ENCODE results near the gene PHF21B.

The PHF21B gene

GRCh38 chr22:45031629-45032403 lies 22.0 kb upstream of the PHF21B start:
- Histone ChIP-seq H3K79me1 (ENCODE audit: low read length) (no peaks in the 10 kb centered on the region), H3K4me2 (ENCODE audit: low read length) (no peak overlapping the region), H4K5ac (ENCODE audit: low read length) (no peak overlapping the region), H3K4me3 (ENCODE audit: low read length) (no peak overlapping the region), H2AK5ac (ENCODE audit: low read length) (no peak overlapping the region), H3K9ac (ENCODE audit: low read length) (no peak overlapping the region), H4K8ac (ENCODE audit: low read depth, low read length) (no peak overlapping the region), H3K4me1 (ENCODE audit: control insufficient read depth, low read depth, low read length) (no peaks in the 10 kb centered on the region), H2BK120ac (ENCODE audit: low read depth, low read length) (no peak overlapping the region), H3K23ac (ENCODE audit: low read length) (no peak overlapping the region), H2BK15ac (replicated peaks; ENCODE audit: low read depth) (no peak overlapping the region), H2BK5ac (ENCODE audit: low read length) (no peak overlapping the region), H3K27me3 (ENCODE audit: insufficient read depth, low read length, poor library complexity) (no peaks in the 10 kb centered on the region), H3K79me2 (ENCODE audit: control insufficient read depth, insufficient read depth, low read length) (no peaks in the 10 kb centered on the region), H3K18ac (ENCODE audit: low read length) (no peak overlapping the region), H3K36me3 (ENCODE audit: control insufficient read depth, insufficient read depth, low read length) (no peaks in the 10 kb centered on the region), H3K4ac (ENCODE audit: low read depth, low read length) (no peak overlapping the region), H3K27ac (ENCODE audit: low read depth, low read length) (no peak overlapping the region), H3K56ac (ENCODE audit: low read length) (no peak overlapping the region)
- no CpG with 5 or more reads among the region's 1 CpG for whole genome bisulfite sequencing (ENCODE audit: extremely low coverage, insufficient coverage, low lambda C conversion rate)
- DNase-seq: peak; percentile 41

DNA sequence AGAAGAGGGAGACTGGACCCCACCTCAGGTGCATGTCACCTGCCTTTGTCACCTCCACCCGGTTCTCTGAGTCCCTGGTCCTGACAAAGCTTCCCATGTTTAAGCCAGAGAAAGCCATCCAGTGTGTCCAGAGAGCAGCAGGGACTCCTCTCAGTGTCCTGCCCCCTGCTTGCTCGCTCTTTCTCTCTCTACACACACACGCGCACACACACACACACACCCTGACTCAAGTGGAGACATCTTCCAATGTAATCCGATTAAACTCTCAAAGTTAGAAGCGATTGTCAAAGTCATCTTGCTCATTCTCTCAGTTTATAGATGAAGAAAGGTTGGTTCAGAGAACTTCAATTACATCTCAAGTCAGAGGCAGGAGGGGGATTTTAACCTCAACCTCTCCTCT lies 19.7 kb upstream of the PHF21B start:
- no peaks in the 10 kb centered on the region for H3K36me3 ChIP-seq (ENCODE audit: control insufficient read depth, insufficient read depth, low read length)
- H3K4me2 ChIP-seq (ENCODE audit: low read length): no peak overlapping the region
- H3K27me3 ChIP-seq (ENCODE audit: insufficient read depth, low read length, poor library complexity): no peaks in the 10 kb centered on the region
- H4K5ac ChIP-seq (ENCODE audit: low read length): no peak overlapping the region
- DNase-seq: no peak
- H2BK5ac ChIP-seq (ENCODE audit: low read length): no peak overlapping the region
- no peak overlapping the region for H2BK120ac ChIP-seq (ENCODE audit: low read depth, low read length)
- no CpG with 5 or more reads among the region's 6 CpGs for WGBS (ENCODE audit: extremely low coverage, insufficient coverage, low lambda C conversion rate)
- H3K79me1 ChIP-seq (ENCODE audit: low read length): no peaks in the 10 kb centered on the region
- H3K27ac ChIP-seq (ENCODE audit: low read depth, low read length): no peak overlapping the region
- H2BK15ac ChIP-seq (replicated peaks; ENCODE audit: low read depth): no peak overlapping the region
- H3K4me3 ChIP-seq (ENCODE audit: low read length): no peak overlapping the region
- H3K56ac ChIP-seq (ENCODE audit: low read length): no peak overlapping the region
- H3K4ac ChIP-seq (ENCODE audit: low read depth, low read length): no peak overlapping the region
- no peak overlapping the region for H2AK5ac ChIP-seq (ENCODE audit: low read length)
- H3K79me2 ChIP-seq (ENCODE audit: control insufficient read depth, insufficient read depth, low read length): no peaks in the 10 kb centered on the region
- no peak overlapping the region for H3K18ac ChIP-seq (ENCODE audit: low read length)
- no peak overlapping the region for H3K23ac ChIP-seq (ENCODE audit: low read length)
- H3K9ac ChIP-seq (ENCODE audit: low read length): no peak overlapping the region
- no peak overlapping the region for H4K8ac ChIP-seq (ENCODE audit: low read depth, low read length)
- no peaks in the 10 kb centered on the region for H3K4me1 ChIP-seq (ENCODE audit: control insufficient read depth, low read depth, low read length)

- Histone ChIP-seq H3K27ac (ENCODE audit: low read depth, low read length) (no peak overlapping the region), H3K9ac (ENCODE audit: low read length) (no peak overlapping the region), H3K56ac (ENCODE audit: low read length) (no peak overlapping the region), H2BK120ac (ENCODE audit: low read depth, low read length) (no peak overlapping the region), H3K79me2 (ENCODE audit: control insufficient read depth, insufficient read depth, low read length) (no peaks in the 10 kb centered on the region), H3K79me1 (ENCODE audit: low read length) (no peaks in the 10 kb centered on the region), H2AK5ac (ENCODE audit: low read length) (no peak overlapping the region), H3K4me3 (ENCODE audit: low read length) (no peak overlapping the region), H3K18ac (ENCODE audit: low read length) (no peak overlapping the region), H4K5ac (ENCODE audit: low read length) (no peak overlapping the region), H4K8ac (ENCODE audit: low read depth, low read length) (no peak overlapping the region), H2BK5ac (ENCODE audit: low read length) (no peak overlapping the region), H3K4me2 (ENCODE audit: low read length) (no peak overlapping the region), H2BK15ac (replicated peaks; ENCODE audit: low read depth) (no peak overlapping the region), H3K4ac (ENCODE audit: low read depth, low read length) (no peak overlapping the region), H3K36me3 (ENCODE audit: control insufficient read depth, insufficient read depth, low read length) (no peaks in the 10 kb centered on the region), H3K23ac (ENCODE audit: low read length) (no peak overlapping the region), H3K4me1 (ENCODE audit: control insufficient read depth, low read depth, low read length) (no peaks in the 10 kb centered on the region), H3K27me3 (ENCODE audit: insufficient read depth, low read length, poor library complexity) (no peaks in the 10 kb centered on the region)
- no CpG with 5 or more reads among the region's 6 CpGs for WGBS (ENCODE audit: extremely low coverage, insufficient coverage, low lambda C conversion rate)
- no peak for DNase-seq
Measured at GRCh38 chr22:45026511-45026910, 16.7 kb upstream of the PHF21B start.

- H3K36me3 ChIP-seq (ENCODE audit: control insufficient read depth, insufficient read depth, low read length): no peaks in the 10 kb centered on the region
- H3K4me3 ChIP-seq (ENCODE audit: low read length): no peak overlapping the region
- H2BK5ac ChIP-seq (ENCODE audit: low read length): no peak overlapping the region
- no peak overlapping the region for H3K4me2 ChIP-seq (ENCODE audit: low read length)
- no peak overlapping the region for H2BK15ac ChIP-seq (replicated peaks; ENCODE audit: low read depth)
- no peak overlapping the region for H3K9ac ChIP-seq (ENCODE audit: low read length)
- H4K8ac ChIP-seq (ENCODE audit: low read depth, low read length): no peak overlapping the region
- no peak overlapping the region for H3K27ac ChIP-seq (ENCODE audit: low read depth, low read length)
- DNase-seq: no peak
- no peak overlapping the region for H3K4ac ChIP-seq (ENCODE audit: low read depth, low read length)
- H3K27me3 ChIP-seq (ENCODE audit: insufficient read depth, low read length, poor library complexity): no peaks in the 10 kb centered on the region
- H3K23ac ChIP-seq (ENCODE audit: low read length): no peak overlapping the region
- no peaks in the 10 kb centered on the region for H3K79me1 ChIP-seq (ENCODE audit: low read length)
- H2BK120ac ChIP-seq (ENCODE audit: low read depth, low read length): no peak overlapping the region
- no peak overlapping the region for H3K56ac ChIP-seq (ENCODE audit: low read length)
- H3K4me1 ChIP-seq (ENCODE audit: control insufficient read depth, low read depth, low read length): no peaks in the 10 kb centered on the region
- no peaks in the 10 kb centered on the region for H3K79me2 ChIP-seq (ENCODE audit: control insufficient read depth, insufficient read depth, low read length)
- no peak overlapping the region for H4K5ac ChIP-seq (ENCODE audit: low read length)
- H2AK5ac ChIP-seq (ENCODE audit: low read length): no peak overlapping the region
- WGBS (ENCODE audit: extremely low coverage, insufficient coverage, low lambda C conversion rate): no CpG with 5 or more reads among the region's 9 CpGs
- H3K18ac ChIP-seq (ENCODE audit: low read length): no peak overlapping the region
Measured at GRCh38 chr22:45023431-45023830, 13.6 kb upstream of the PHF21B start.

DNA sequence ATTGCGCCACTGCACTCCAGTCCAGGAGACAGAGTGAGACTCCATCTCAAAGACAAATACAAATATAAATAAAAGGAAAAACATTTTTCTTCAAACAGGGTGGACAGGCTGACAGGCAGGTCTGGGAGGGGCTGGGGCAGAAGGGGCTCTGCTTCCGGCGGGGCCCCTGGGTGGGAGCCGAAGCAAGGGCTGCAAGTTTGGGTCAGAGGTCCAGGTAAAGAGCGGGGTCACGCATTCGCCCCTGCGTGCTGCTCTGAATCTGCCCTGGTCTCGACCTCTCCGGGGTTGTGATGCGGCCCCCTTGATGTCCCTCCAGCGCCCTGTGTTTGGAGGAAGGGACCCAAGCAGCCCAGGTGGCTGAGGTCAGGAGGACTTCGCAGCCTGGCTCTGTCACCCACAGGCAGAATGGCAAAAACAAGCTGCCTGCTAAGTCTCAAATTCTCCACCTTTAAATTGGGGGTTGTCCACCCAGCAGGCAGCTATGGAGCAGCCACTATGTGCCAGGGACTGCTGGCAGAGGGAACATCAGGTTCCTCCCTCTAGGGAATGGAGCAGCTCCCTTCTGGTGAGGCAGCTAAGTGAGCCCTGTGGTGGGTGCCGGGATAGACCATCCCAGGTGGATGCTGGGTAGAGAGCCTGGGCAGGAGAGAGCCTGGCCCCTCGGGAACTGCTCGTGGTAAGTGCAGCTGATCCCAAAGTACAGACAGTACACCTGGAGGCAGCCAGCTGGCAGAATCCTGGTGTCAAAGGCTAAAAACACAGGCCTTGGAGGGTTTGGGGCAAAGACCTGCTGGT lies 10.3 kb upstream of the PHF21B start:
- Histone ChIP-seq H3K27me3 (ENCODE audit: insufficient read depth, low read length, poor library complexity) (no peaks in the 10 kb centered on the region), H3K23ac (ENCODE audit: low read length) (no peak overlapping the region), H4K5ac (ENCODE audit: low read length) (no peak overlapping the region)

More for the DNA sequence above, 10.3 kb upstream of the PHF21B start:
- H2BK15ac ChIP-seq (replicated peaks; ENCODE audit: low read depth): no peak overlapping the region
- no peak overlapping the region for H3K18ac ChIP-seq (ENCODE audit: low read length)
- no peak overlapping the region for H3K9ac ChIP-seq (ENCODE audit: low read length)
- H3K79me2 ChIP-seq (ENCODE audit: control insufficient read depth, insufficient read depth, low read length): no peaks in the 10 kb centered on the region
- H3K4me2 ChIP-seq (ENCODE audit: low read length): no peak overlapping the region
- H3K56ac ChIP-seq (ENCODE audit: low read length): no peak overlapping the region
- no peak overlapping the region for H3K4me3 ChIP-seq (ENCODE audit: low read length)
- no peak overlapping the region for H2BK5ac ChIP-seq (ENCODE audit: low read length)
- H4K8ac ChIP-seq (ENCODE audit: low read depth, low read length): no peak overlapping the region
- H2AK5ac ChIP-seq (ENCODE audit: low read length): no peak overlapping the region
- no CpG with 5 or more reads among the region's 16 CpGs for WGBS (ENCODE audit: extremely low coverage, insufficient coverage, low lambda C conversion rate)
- H2BK120ac ChIP-seq (ENCODE audit: low read depth, low read length): no peak overlapping the region
- no peak overlapping the region for H3K27ac ChIP-seq (ENCODE audit: low read depth, low read length)
- H3K4me1 ChIP-seq (ENCODE audit: control insufficient read depth, low read depth, low read length): no peaks in the 10 kb centered on the region
- H3K79me1 ChIP-seq (ENCODE audit: low read length): no peaks in the 10 kb centered on the region
- H3K36me3 ChIP-seq (ENCODE audit: control insufficient read depth, insufficient read depth, low read length): no peaks in the 10 kb centered on the region
- no peak overlapping the region for H3K4ac ChIP-seq (ENCODE audit: low read depth, low read length)
- peak; percentile 28 for DNase-seq
